A549 treated with Mapracorat at 1 μM for 4 hours (cell line): ENCODE measurements around the gene FERD3L. TPM values are rescaled to one million over a fixed set of nuclear protein-coding genes. Genes with fewer than 3 reads are reported as not detected.

Experiments used
- total RNA-seq: library from RNA; stranded (reverse); fragments of 200-300 nt; extraction: Qiagen RNA extraction; gene quantifications from 5 replicates; pipeline ENCODE4 v1.2.3, GENCODE V29; 2022

Gene FERD3L, protein sequence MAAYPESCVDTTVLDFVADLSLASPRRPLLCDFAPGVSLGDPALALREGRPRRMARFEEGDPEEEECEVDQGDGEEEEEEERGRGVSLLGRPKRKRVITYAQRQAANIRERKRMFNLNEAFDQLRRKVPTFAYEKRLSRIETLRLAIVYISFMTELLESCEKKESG
- total RNA-seq = not detected in 5 replicates

DNA sequence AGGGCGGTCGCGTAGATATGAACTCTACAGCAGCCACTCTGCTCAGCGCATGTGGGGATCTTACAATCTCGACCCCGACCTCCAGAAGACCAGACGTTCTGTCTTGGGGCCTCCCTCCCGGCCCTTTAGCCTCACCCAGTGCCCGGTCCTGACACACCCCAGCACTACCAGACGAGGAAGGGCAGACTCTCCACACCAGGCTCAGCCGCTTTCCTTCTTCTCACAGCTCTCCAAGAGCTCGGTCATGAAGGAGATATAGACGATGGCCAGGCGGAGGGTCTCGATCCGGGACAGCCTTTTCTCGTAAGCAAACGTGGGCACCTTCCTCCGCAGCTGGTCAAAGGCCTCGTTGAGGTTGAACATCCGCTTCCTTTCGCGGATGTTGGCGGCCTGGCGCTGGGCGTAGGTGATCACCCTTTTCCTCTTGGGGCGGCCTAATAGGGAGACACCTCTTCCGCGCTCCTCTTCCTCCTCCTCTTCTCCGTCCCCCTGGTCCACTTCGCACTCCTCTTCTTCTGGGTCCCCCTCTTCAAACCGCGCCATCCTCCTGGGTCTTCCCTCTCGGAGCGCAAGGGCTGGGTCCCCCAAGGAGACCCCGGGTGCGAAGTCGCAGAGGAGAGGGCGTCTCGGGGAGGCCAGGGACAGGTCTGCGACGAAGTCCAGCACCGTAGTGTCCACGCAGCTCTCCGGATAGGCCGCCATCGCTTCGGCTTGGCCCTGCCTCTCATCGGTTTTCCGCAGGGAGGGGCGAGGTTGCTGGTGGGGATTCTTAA lies at the start of gene FERD3L:
Gene FERD3L (minus strand): TSS at position 761 of the 773 bp plus-strand sequence. CDS start 59 bp downstream, at position 702.

DNA sequence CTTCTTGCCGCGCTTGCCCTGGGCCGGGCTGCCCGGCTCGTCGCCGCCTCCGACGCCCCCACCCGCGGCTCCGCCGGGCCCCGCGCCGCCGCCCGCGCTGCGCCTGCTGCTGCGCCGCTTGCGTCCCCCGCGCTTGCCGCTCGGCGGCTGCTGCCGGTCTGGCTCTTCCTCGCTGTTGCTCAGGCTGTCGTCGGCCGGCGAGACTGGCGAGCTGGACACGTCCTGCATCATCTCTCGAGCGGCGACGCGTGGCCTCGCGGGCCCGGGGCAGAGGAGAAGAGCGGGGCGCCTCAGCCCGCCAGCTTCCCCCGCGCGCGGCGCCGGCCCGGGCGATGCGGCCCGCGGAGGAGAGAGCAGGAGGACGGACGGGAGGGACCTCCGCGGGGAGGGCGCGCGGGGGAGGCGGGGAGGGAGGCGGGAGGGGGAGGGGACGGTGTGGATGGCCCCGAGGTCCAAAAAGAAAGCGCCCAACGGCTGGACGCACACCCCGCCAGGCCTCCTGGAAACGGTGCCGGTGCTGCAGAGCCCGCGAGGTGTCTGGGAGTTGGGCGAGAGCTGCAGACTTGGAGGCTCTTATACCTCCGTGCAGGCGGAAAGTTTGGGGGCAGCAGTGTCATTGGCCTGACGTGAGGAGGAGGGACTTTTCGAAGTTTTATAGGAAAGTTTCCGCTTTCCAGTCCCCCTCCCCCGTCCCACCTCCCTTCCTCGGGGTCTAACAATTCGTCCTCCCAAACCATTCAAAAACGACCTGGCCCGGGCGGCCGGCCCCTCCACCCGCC lies 27.9 kb downstream of the FERD3L start, which contains the start of gene TWIST1:
Gene TWIST1 (minus strand): TSS at position 546 of the 779 bp plus-strand sequence. CDS start 315 bp downstream, at position 231.

Other genes starting within 250 kb of the FERD3L start
- 1.5 to 4.4 TPM (median 3.9 TPM) in 5 replicates for gene TWIST1, start 27.8 kb downstream of the FERD3L start, total RNA-seq